ENCODE measurements around the gene ZFR2.

DNA sequence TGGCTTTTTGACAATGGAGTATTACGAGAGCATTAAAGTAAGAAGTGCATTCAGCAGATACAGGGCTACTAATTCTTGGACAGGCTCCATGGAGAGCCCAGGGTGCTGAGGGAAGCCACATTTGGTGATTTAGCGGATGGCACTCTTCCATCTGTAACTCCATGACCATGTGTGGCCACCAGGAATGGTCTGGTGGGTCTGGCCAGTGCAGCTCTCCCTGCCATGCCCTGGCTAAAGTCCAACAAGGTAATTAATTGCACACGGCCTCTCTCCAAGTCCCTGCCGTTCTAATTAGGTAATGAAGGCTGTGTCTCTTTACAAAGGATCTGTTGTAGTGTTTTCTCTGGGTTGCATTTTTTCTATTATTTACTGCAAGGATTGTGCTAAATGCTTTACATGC, 4.3 kb upstream of the ZFR2 start:
- TF ChIP-seq, protein P1, sequence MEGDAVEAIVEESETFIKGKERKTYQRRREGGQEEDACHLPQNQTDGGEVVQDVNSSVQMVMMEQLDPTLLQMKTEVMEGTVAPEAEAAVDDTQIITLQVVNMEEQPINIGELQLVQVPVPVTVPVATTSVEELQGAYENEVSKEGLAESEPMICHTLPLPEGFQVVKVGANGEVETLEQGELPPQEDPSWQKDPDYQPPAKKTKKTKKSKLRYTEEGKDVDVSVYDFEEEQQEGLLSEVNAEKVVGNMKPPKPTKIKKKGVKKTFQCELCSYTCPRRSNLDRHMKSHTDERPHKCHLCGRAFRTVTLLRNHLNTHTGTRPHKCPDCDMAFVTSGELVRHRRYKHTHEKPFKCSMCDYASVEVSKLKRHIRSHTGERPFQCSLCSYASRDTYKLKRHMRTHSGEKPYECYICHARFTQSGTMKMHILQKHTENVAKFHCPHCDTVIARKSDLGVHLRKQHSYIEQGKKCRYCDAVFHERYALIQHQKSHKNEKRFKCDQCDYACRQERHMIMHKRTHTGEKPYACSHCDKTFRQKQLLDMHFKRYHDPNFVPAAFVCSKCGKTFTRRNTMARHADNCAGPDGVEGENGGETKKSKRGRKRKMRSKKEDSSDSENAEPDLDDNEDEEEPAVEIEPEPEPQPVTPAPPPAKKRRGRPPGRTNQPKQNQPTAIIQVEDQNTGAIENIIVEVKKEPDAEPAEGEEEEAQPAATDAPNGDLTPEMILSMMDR (IDR thresholded peaks at IDR 0.05) = no peak
- TF ChIP-seq POLR2A (IDR thresholded peaks at IDR 0.05) (no peak), EP300 (IDR thresholded peaks at IDR 0.05; ENCODE audit: low read depth) (no peak)

Data from transverse colon (tissue), 3 donors.